ENCODE results near the gene ATP2C1.
"Not testable (repeated sequence)": the region's sequence is repeated elsewhere in the genome, so short reads cannot be mapped to it uniquely, and the experiment has no call there.

Gene ATP2C1

GRCh38 chr3:130893376-130894129 lies at the start of gene ATP2C1:
Gene ATP2C1 (plus strand): TSS chr3:130894084. CDS start chr3:130894770, 686 bp downstream.
- DNase-seq (ENCODE audit: low spot score) = peak; percentile 96

- DNase-seq (ENCODE audit: low spot score) = no peak
Measured at GRCh38 chr3:130844462-130844861, 49.4 kb upstream of the ATP2C1 start.

GRCh38 chr3:130846181-130846580 lies 47.7 kb upstream of the ATP2C1 start:
- no peak for DNase-seq (ENCODE audit: low spot score)

- DNase-seq (ENCODE audit: low spot score) = no peak
Measured at GRCh38 chr3:130849091-130849552, 44.8 kb upstream of the ATP2C1 start.

GRCh38 chr3:130850044-130850797 lies 43.7 kb upstream of the ATP2C1 start:
- DNase-seq (ENCODE audit: low spot score) = no peak

GRCh38 chr3:130850843-130851242 lies 43.0 kb upstream of the ATP2C1 start:
- DNase-seq (ENCODE audit: low spot score) = no peak

GRCh38 chr3:130851277-130851676 lies 42.6 kb upstream of the ATP2C1 start:
- no peak for DNase-seq (ENCODE audit: low spot score)

- DNase-seq (ENCODE audit: low spot score) = no peak
Measured at GRCh38 chr3:130853581-130853980, 40.3 kb upstream of the ATP2C1 start.

- DNase-seq (ENCODE audit: low spot score) = no peak
Measured at GRCh38 chr3:130854208-130854864, 39.5 kb upstream of the ATP2C1 start.

GRCh38 chr3:130857336-130858026 lies 36.4 kb upstream of the ATP2C1 start:
- DNase-seq (ENCODE audit: low spot score) = no peak

- DNase-seq (ENCODE audit: low spot score) = not testable (repeated sequence)
Measured at GRCh38 chr3:130862130-130862529, 31.8 kb upstream of the ATP2C1 start.

- no peak for DNase-seq (ENCODE audit: low spot score)
Measured at GRCh38 chr3:130865489-130865888, 28.4 kb upstream of the ATP2C1 start.

GRCh38 chr3:130866327-130866726 lies 27.6 kb upstream of the ATP2C1 start:
- no peak for DNase-seq (ENCODE audit: low spot score)

GRCh38 chr3:130870423-130870822 lies 23.5 kb upstream of the ATP2C1 start:
- no peak for DNase-seq (ENCODE audit: low spot score)

GRCh38 chr3:130876594-130876993 lies 17.3 kb upstream of the ATP2C1 start:
- DNase-seq (ENCODE audit: low spot score) = no peak

- DNase-seq (ENCODE audit: low spot score) = no peak
Measured at GRCh38 chr3:130878464-130878863, 15.4 kb upstream of the ATP2C1 start.

GRCh38 chr3:130889416-130889946 lies 4.4 kb upstream of the ATP2C1 start:
- DNase-seq (ENCODE audit: low spot score) = no peak

- peak; percentile 73 for DNase-seq (ENCODE audit: low spot score)
Measured at GRCh38 chr3:130892759-130893375, 1.0 kb upstream of the ATP2C1 start.

GRCh38 chr3:130894130-130894985 lies 474 bp downstream of the ATP2C1 start:
- peak; percentile 75 for DNase-seq (ENCODE audit: low spot score)

GRCh38 chr3:130894986-130895280 lies 1.0 kb downstream of the ATP2C1 start:
- no peak for DNase-seq (ENCODE audit: low spot score)
